Stimulated activated CD8-positive, alpha-beta memory T cell treated with anti-CD3 and anti-CD28 coated beads, Interleukin-4, amount 100 ng/mL, for 48 hours (primary cell): ENCODE results near the gene ACO2.
A peak's percentile ranks its signal among the peaks of the same experiment; 100 is the strongest.

Experiments
- DNase-seq: peaks from one replicate; pipeline ENCODE4 v3.0.0-alpha.2; 2020

The ACO2 gene

GRCh38 chr22:41573677-41574076 lies 104.8 kb downstream of the ACO2 start:
- no peak for DNase-seq

- no peak for DNase-seq
Measured at GRCh38 chr22:41574847-41575381, 106.0 kb downstream of the ACO2 start.

DNA sequence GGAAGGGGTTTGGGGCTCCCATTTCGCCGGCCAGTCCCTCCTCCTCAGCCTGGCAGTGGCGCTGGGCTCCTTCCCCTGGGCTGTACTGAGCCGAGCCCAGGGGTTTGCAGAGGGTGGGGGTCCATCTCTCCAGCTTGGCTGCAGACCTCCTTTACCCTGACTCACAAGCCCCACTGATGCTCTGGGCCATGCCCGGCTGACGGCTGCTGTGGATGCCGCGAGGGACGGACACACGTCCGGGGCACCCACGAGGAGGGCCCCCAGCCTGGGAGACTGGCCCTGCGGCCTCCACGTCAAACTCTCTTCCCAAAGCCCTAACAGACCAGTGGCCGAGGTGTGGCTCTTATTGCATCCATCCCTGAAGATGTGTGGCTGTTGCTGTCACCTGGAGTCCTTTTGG lies 106.6 kb downstream of the ACO2 start:
- DNase-seq = no peak

- DNase-seq = peak; percentile 54
Measured at GRCh38 chr22:41576877-41577276, 108.0 kb downstream of the ACO2 start.

DNA sequence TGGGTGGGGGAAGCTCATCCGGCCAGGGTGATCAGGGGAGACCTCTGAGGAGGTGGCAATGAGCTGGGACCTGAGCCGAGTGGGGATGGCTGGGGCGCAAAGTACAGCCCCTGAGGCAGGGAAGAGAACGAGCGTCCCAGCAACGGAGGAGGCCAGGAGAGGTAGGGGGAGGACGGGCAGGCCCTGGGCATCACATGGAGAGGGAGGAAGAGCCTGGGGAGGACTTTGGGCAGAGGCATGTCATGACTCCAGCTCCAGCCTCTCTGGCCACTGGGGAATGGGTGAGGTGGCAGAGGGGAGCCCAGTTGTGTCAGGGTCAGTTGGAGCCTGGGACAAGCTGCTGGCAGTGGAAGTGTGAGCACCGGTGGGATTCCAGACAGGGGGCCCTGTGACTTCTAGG lies 109.2 kb downstream of the ACO2 start:
- DNase-seq = no peak
